Mesodermal cell (in vitro differentiated cells): ENCODE results near the gene EGR2.

ENCODE experiments used
- H3K27ac ChIP-seq: 2 replicates; pipeline ENCODE4 v1.7.0; 2013; ENCODE audit warnings: mild to moderate bottlenecking, low read depth, low read length, moderate library complexity; ENCODE audit not compliant: severe bottlenecking
- H3K36me3 ChIP-seq: 2 replicates; pipeline ENCODE4 v1.7.1; 2013; ENCODE audit warnings: mild to moderate bottlenecking, low read length, moderate library complexity; ENCODE audit not compliant: control insufficient read depth, insufficient read depth
- H3K4me1 ChIP-seq: one replicate; pipeline ENCODE4 v1.7.1; 2013; ENCODE audit warnings: mild to moderate bottlenecking, low read length; ENCODE audit not compliant: insufficient read depth, control insufficient read depth, poor library complexity, severe bottlenecking
- H3K4me3 ChIP-seq: 2 replicates; pipeline ENCODE4 v1.7.0; 2013; ENCODE audit warnings: low read length, control low read depth, mild to moderate bottlenecking; ENCODE audit not compliant: insufficient read depth, poor library complexity, severe bottlenecking; ENCODE audit errors: extremely low read depth
- H3K9me3 ChIP-seq: 2 replicates; pipeline ENCODE4 v1.7.1; 2013; ENCODE audit warnings: mild to moderate bottlenecking, low read length, moderate library complexity; ENCODE audit not compliant: control insufficient read depth
- WGBS, 2 experiments: methylation state at CpG; one replicate each; pipeline ENCODE4 v1.1.5; 2013; ENCODE audit warnings: missing lambda C conversion rate in 2 of 2; ENCODE audit not compliant: insufficient coverage in 2 of 2; 5-methylcytosine and 5-hydroxymethylcytosine counted together

Gene EGR2

DNA sequence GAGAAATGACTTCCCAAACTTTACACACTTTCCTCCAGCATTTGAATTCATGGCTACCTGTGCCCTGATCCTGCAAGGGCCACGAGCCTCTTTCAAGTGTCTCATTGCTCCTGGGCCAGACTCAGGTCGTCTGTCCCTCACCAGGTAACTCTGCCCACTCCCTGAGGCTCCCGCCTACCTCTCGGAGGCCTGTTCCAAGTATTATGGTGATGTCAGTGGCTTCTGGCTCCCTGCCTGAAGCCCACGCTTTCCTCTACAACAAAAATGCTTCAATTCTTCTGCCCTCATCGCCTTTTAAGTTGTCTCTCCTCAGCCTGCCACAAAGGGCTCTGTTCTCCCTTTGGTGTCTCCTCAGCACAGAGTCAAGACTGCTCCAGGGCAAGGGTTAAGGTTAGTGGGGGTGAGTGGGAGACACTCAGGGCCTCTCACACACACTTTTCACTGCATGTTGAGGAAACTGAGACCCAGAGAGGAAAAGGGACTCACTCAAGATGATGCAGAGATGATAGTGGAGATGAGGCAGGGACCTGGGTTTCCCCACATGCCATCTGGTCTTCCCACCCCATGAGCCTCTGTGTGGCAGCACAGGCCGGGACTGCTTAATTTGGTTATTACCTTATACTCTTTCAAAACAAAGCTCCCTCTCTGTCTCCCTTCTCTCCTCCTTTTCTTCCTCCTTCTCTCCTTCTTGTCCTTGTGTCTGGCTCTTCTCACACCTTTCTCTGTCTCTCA is 28.3 kb upstream of the EGR2 start:
- 75 to 85% methylated on average over 2 to 5 of the region's 7 CpGs for WGBS, 2 experiments

DNA sequence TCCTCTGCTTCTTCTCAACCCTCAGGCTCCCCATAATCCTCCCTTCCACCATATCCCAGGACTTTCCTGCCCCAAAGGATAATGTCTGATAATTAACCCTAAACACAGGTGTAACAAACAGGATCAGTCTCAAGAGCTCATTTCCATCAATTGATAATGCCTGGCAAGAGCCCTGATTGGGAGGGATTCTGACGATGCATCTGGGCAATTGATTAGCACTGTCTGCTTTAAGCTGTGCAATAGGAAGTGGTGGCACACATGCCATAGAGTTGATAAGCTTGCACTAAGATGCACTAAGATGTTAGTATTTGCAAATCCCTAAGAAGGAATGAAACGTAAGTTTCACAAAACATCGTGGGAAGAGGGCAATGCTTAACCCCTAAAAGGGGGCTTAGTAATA is 27.4 kb upstream of the EGR2 start:
- Histone ChIP-seq H3K4me3 (no peak overlapping the region), H3K4me1 (no peaks in the 10 kb centered on the region), H3K36me3 (no peaks in the 10 kb centered on the region), H3K27ac (no peak overlapping the region), H3K9me3 (peaks cover 7% of the 10 kb centered on the region)
- 83 to 92% methylated on average over 3 of the region's 3 CpGs for WGBS, 2 experiments

More for the DNA sequence above, 28.3 kb upstream of the EGR2 start:
- Histone ChIP-seq H3K9me3 (peaks cover 7% of the 10 kb centered on the region), H3K27ac (no peak overlapping the region), H3K4me3 (no peak overlapping the region), H3K36me3 (no peaks in the 10 kb centered on the region), H3K4me1 (no peaks in the 10 kb centered on the region)

DNA sequence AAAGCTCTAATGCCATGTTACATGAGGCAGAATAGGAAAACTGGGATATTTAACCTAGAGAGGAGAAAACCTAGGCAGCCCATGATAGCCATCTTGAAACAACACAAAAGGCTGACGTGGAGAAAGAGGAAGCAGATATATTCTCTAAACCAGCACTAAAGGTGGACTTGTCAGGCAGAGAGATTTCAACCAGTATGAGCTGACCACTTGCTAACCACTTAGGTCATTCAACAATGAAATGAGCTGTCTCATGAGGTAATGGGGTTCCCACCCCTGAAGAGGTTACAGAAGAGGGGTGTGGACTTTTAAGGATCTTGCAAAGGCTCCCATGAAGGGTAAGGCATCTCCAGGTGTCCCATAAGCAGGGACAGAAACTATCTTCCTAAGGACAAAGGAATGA is 26.8 kb upstream of the EGR2 start:
- H3K9me3 ChIP-seq = peaks cover 6% of the 10 kb centered on the region
- no peaks in the 10 kb centered on the region for H3K4me1 ChIP-seq
- no peak overlapping the region for H3K4me3 ChIP-seq
- WGBS, 2 experiments = no CpG with 5 or more reads among the region's 1 CpG
- H3K36me3 ChIP-seq = no peaks in the 10 kb centered on the region
- no peak overlapping the region for H3K27ac ChIP-seq

DNA sequence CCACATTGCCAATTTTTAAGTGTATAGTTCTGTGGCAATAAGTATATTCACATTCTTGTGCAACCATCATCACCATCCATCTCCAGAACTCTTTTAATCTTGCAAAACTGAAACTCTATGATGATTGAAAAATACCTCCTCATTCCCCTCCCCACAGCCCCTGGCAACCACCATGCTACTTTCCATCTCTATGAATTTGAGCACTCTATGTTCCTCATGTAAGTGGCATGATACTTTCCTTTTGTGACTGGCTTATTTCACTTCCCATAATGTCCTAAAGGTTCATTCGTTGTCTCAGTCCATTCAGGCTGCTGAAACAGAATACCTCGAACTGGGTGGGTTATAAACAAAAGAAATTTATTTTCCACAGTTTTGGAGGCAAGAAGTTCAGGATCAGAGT is 23.4 kb upstream of the EGR2 start:
- Histone ChIP-seq H3K27ac (no peak overlapping the region), H3K36me3 (no peaks in the 10 kb centered on the region), H3K9me3 (no peaks in the 10 kb centered on the region), H3K4me1 (no peaks in the 10 kb centered on the region), H3K4me3 (no peak overlapping the region)
- WGBS, 2 experiments = 33% methylated on average over 1 of the region's 2 CpGs; no CpG with 5 or more reads in 1 of the 2 experiments

DNA sequence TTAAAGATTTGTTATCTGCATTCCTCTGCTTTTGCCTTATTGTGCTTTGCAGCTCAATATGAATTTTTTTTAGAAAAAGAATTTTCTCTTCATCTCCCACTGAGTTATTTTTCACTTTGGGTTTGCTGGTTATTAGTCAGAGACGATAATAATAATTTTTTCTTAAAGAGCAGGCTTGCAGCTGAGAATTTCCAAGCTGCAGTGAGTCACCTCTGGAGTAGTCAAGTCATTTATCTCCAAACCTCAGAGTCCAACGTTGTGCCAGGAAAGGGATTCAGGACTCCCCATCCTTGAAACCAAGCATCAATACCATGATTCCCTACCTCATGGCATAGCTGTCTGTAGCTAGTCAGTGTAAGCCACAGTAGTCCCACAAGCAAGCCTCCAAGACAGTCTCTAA is 15.2 kb upstream of the EGR2 start:
- Histone ChIP-seq H3K27ac (no peak overlapping the region), H3K36me3 (no peaks in the 10 kb centered on the region), H3K4me3 (no peak overlapping the region), H3K4me1 (no peaks in the 10 kb centered on the region), H3K9me3 (no peaks in the 10 kb centered on the region)
- 50 to 83% methylated on average over 1 to 2 of the region's 2 CpGs for WGBS, 2 experiments

DNA sequence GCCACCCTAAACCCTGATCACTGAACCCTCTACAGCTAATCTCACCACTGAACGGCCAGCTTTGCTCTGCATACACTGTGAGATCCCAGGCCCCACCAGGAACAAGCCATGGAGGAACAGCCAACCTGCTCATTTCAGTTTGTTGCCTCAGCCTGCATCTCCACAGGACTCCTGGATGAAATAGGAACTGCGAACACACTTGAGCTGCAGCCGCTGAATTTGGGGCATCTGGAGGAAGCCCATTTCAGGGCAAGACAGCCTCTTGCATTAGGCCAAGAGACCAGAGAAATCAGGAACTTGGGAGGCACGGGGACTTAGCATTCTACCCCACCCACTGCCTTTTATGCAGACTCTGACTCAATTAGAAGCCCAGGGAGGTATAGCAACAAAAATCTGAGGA is 14.5 kb upstream of the EGR2 start:
- Histone ChIP-seq H3K36me3 (no peaks in the 10 kb centered on the region), H3K9me3 (no peaks in the 10 kb centered on the region), H3K4me1 (no peaks in the 10 kb centered on the region), H3K4me3 (no peak overlapping the region), H3K27ac (no peak overlapping the region)
- WGBS, 2 experiments = 90 to 100% methylated on average over 2 to 3 of the region's 4 CpGs

DNA sequence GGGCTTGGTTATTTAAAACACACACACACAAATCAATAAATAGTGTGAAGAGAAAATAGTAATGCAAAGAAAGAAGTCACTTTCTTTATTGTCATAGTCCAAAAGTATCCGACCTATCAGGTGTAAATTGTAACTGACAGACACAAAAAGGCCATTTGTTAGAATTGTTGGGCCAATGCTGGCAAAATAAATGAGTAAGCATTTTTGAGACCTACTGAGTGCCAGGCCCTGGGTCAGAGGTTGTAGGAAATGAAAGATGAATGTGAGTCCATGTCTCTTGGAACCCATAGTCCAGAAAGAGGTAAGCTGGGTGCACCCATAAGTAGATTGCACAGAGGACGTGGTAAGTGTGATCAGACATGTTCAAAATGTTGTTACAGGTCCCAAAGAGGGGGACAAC is 13.5 kb upstream of the EGR2 start:
- no peaks in the 10 kb centered on the region for H3K9me3 ChIP-seq
- 81 to 86% methylated on average over 1 to 2 of the region's 2 CpGs for WGBS, 2 experiments
- no peaks in the 10 kb centered on the region for H3K4me1 ChIP-seq
- no peaks in the 10 kb centered on the region for H3K36me3 ChIP-seq
- no peak overlapping the region for H3K4me3 ChIP-seq
- H3K27ac ChIP-seq = no peak overlapping the region

DNA sequence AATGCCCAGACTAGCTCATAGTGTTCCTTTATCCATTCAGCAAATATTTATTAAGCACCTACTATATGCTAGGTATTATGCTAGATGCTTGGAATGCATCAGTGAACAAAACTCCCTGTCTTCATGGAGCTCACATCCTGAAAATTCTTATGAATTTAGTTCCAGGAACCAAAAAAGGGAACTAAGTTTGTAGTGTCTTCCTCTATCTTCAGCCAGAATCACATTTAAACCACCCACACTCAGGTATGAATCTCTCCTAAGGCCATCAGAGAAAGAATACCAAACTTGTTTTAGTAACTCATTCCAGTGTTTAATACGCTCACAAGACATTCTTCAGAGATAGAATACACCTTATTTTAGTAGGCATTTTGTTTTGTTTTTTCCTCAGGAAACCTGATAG is 10.1 kb upstream of the EGR2 start:
- H3K4me3 ChIP-seq = no peak overlapping the region
- no peaks in the 10 kb centered on the region for H3K36me3 ChIP-seq
- WGBS, 2 experiments = no CpG with 5 or more reads among the region's 1 CpG

DNA sequence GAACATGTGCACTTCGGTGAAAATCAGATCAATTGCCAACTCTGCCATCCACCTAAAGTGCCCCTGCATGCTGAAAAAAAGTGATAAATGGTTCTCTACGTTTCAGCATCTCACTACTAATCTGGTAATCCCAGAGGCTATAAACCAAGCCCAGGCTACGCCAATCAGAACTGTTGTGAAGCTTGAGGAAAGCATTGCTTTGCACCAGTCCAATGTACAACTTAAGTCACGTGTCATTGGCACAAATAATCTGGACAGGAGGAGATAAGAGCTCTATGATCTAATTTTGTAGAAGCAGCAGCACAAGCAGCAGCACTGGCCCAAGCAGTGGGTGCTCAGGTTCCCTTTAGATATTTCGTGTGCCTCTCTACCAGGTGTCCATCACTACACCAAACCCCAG is 4.4 kb upstream of the EGR2 start:
- peaks cover 4% of the 10 kb centered on the region for H3K4me1 ChIP-seq
- no peak overlapping the region for H3K4me3 ChIP-seq
- WGBS, 2 experiments = 84 to 85% methylated on average over 4 to 5 of the region's 5 CpGs
- H3K27ac ChIP-seq = no peak overlapping the region
- no peaks in the 10 kb centered on the region for H3K36me3 ChIP-seq
- H3K9me3 ChIP-seq = no peaks in the 10 kb centered on the region

More for the DNA sequence above, 10.1 kb upstream of the EGR2 start:
- no peaks in the 10 kb centered on the region for H3K9me3 ChIP-seq
- H3K27ac ChIP-seq = no peak overlapping the region
- H3K4me1 ChIP-seq = no peaks in the 10 kb centered on the region

DNA sequence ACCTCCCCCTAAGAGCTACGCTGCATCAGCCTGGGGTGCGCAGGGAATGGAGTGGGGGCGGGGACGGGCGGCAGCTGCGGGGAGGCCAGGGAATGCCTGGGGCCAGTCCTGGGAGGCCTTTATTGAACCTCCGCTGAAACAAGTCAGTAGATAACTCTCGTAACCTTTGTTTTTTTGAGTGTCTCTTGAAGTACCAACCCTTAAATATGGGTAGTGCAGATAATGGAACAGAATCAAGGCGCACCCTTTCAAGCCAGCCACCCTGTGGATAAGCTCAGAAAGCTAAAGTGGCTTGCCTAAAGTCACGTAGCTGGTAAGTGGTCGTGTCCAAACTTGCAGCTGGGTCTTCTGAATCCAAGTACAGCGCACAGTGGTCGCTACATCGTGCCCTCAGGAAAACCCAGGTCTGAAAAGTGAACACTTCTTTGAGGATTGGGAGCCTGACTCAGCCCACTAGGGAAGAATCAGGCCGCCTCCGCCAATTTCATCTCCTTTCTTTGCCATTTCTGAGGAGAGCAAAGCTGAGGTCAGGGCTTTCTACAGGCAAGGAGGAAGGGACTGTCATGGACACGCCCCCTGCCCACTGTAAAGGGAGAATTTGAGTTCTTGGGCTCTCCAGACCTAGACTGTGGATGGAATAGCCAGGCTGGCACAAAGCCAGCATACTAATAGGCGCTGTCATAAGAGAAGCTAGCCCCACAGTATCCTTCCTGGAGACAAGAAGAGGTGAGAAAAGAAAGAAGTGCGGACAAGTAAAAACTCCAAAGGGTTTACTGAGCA is 3.2 kb upstream of the EGR2 start:
- WGBS, 2 experiments = 76 to 86% methylated on average over 10 to 13 of the region's 19 CpGs
- no peak overlapping the region for H3K4me3 ChIP-seq

More for the DNA sequence above, 3.2 kb upstream of the EGR2 start:
- Histone ChIP-seq H3K36me3 (no peaks in the 10 kb centered on the region), H3K9me3 (no peaks in the 10 kb centered on the region), H3K27ac (no peak overlapping the region), H3K4me1 (peaks cover 14% of the 10 kb centered on the region)
